ENCODE measurements around the gene MAN1A1.

DNA sequence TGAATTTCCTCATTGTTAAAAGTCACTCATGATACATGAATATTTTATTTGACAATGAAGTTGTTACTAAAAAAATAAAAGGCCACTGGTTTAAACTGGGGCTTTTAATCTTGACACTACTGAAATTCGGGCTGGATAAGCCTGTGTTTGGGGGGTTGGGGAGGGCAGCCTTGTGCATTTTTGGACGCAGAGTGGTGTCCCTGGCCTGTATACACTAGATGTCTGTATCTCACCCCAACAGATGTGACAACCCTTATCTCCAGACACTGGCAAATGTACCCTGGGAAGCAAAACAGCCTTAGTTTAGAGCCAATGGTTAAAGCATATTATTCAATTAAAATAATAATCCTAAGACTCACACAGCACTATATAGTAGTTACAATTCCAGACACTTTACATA lies 24.8 kb downstream of the MAN1A1 start:
- TF ChIP-seq, protein P1, sequence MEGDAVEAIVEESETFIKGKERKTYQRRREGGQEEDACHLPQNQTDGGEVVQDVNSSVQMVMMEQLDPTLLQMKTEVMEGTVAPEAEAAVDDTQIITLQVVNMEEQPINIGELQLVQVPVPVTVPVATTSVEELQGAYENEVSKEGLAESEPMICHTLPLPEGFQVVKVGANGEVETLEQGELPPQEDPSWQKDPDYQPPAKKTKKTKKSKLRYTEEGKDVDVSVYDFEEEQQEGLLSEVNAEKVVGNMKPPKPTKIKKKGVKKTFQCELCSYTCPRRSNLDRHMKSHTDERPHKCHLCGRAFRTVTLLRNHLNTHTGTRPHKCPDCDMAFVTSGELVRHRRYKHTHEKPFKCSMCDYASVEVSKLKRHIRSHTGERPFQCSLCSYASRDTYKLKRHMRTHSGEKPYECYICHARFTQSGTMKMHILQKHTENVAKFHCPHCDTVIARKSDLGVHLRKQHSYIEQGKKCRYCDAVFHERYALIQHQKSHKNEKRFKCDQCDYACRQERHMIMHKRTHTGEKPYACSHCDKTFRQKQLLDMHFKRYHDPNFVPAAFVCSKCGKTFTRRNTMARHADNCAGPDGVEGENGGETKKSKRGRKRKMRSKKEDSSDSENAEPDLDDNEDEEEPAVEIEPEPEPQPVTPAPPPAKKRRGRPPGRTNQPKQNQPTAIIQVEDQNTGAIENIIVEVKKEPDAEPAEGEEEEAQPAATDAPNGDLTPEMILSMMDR (IDR thresholded peaks at IDR 0.05) = no peak
- TF ChIP-seq POLR2A (IDR thresholded peaks at IDR 0.05) = no peak
